Left lung (tissue), 10 donors: ENCODE results near the gene MTA1. TPM values are rescaled to one million over a fixed set of nuclear protein-coding genes. Genes with fewer than 3 reads are reported as not detected.

ENCODE experiments used
- ATAC-seq: fragments of 200-7000 bp; cut with Tn5 transposase; one replicate; pipeline ENCODE4 v1.9.1; 2020; ENCODE audit warnings: moderate library complexity
- DNase-seq, 4 donors: peaks; one replicate each; pipeline ENCODE4 v3.0.0-alpha.2; 2013 to 2020
- H3K27ac ChIP-seq, 2 donors: fragments of 200-600 bp; sonication (generic) in 1 of 2; one replicate each; pipeline versions ENCODE4 v1.5.0 to v1.8.0; 2020 to 2021
- H3K27me3 ChIP-seq, 2 donors: fragments of 200-600 bp; sonication (generic) in 1 of 2; one replicate each; pipeline versions ENCODE4 v1.5.0 to v1.8.0; 2020 to 2021
- H3K36me3 ChIP-seq, 2 donors: fragments of 200-600 bp; sonication (generic) in 1 of 2; one replicate each; pipeline versions ENCODE4 v1.5.0 to v1.8.0; 2020 to 2021
- H3K4me1 ChIP-seq, 2 donors: fragments of 200-600 bp; one replicate each; pipeline ENCODE4 v1.8.0; 2021
- H3K4me3 ChIP-seq, 2 donors: fragments of 200-600 bp; sonication (generic) in 1 of 2; one replicate each; pipeline versions ENCODE4 v1.5.0 to v1.8.0; 2020 to 2021; ENCODE audit warnings: mild to moderate bottlenecking in 1 of 2
- H3K9me3 ChIP-seq, 2 donors: fragments of 200-600 bp; sonication (generic) in 1 of 2; one replicate each; pipeline versions ENCODE4 v1.5.0 to v1.8.0; 2020 to 2021
- CTCF ChIP-seq, 2 donors: fragments of 200-600 bp; sonication (generic) in 1 of 2; IDR thresholded peaks; one replicate each; pipeline versions ENCODE4 v1.5.0 to v1.8.0; 2021; ENCODE audit warnings: antibody characterized with exemption in 2 of 2
- intact Hi-C, 2 donors: fragments of 100-400 bp; cut with DNase I; formaldehyde crosslinking; loops; one replicate each; pipeline versions ENCODE4 v1.11.2 to v1.14.2; 2022
- polyA plus RNA-seq, 6 donors: library from polyadenylated mRNA; unstranded; fragments of 120-200 nt; gene quantifications; one replicate each; pipeline ENCODE4 v1.2.1, GENCODE V29; 2013; ENCODE audit not compliant: insufficient read length in 6 of 6
- total RNA-seq, 2 donors: library from RNA; stranded (reverse); fragmentation: NEBNext Ultra II Directional; extraction: Animal tissue kit (Norgen Biotek cat#: 25700); gene quantifications; one replicate each; pipeline ENCODE4 v1.2.1, GENCODE V29; 2021
- donor health status: DM: no; HTN: yes; CAD: no.
- donor health status: DM: no; HTN: no; CAD: no.

Gene MTA1
- total and polyA plus RNA-seq, 8 donors = 60.6 to 165 (median 118) TPM

- no peak for TF ChIP-seq CTCF (IDR thresholded peaks at IDR 0.05)
- ATAC-seq (no peak), DNase-seq (peak in 2 of 4 donors; percentile 10 to 35)
- Histone ChIP-seq H3K27ac (no peak overlapping the region), H3K36me3 (no peaks in the 10 kb centered on the region), H3K27me3 (peaks cover 4 to 65% of the 10 kb centered on the region in 2 donors), H3K4me1 (no peaks in the 10 kb centered on the region), H3K9me3 (no peaks in the 10 kb centered on the region), H3K4me3 (no peak overlapping the region)
- intact Hi-C loops = no loop called here
These were observed 89.0 kb downstream of the MTA1 start for GRCh38 chr14:105508601-105509000.

- Histone ChIP-seq H3K27ac (no peak overlapping the region), H3K9me3 (no peaks in the 10 kb centered on the region), H3K27me3 (peaks cover 0 to 45% of the 10 kb centered on the region in 2 donors), H3K4me1 (no peaks in the 10 kb centered on the region), H3K4me3 (no peak overlapping the region), H3K36me3 (no peaks in the 10 kb centered on the region)
- intact Hi-C loops = no loop called here
- no peak for DNase-seq
- ATAC-seq = no peak
- no peak for TF ChIP-seq CTCF (IDR thresholded peaks at IDR 0.05)
These were observed 97.5 kb downstream of the MTA1 start for GRCh38 chr14:105517096-105517495.

- peaks cover 0 to 41% of the 10 kb centered on the region in 2 donors for H3K27me3 ChIP-seq
- H3K4me1 ChIP-seq = no peaks in the 10 kb centered on the region
- H3K4me3 ChIP-seq = no peak overlapping the region
- no peaks in the 10 kb centered on the region for H3K36me3 ChIP-seq
- TF ChIP-seq CTCF (IDR thresholded peaks at IDR 0.05) = no peak
- DNase-seq (peak in 1 of 4 donors; percentile 1), ATAC-seq (no peak)
- H3K9me3 ChIP-seq = no peaks in the 10 kb centered on the region
- intact Hi-C loops = no loop called here
- no peak overlapping the region for H3K27ac ChIP-seq
These were observed 100.5 kb downstream of the MTA1 start for GRCh38 chr14:105519946-105520698.

Other genes with a start within 250 kb of the MTA1 start
- 10 to 100 TPM; 52.5 to 77.5 TPM for gene NUDT14, start 238.5 kb upstream of the MTA1 start, total RNA-seq
- 10 to 100 TPM; 22.4 to 45.5 (median 29.9) TPM for gene NUDT14, start 238.5 kb upstream of the MTA1 start, polyA plus RNA-seq
- gene BTBD6, start 171.3 kb upstream of the MTA1 start, total RNA-seq = 10 to 100 TPM; 45.4 to 52.6 TPM
- 10 to 100 TPM; 32.7 to 43.6 (median 39.1) TPM for gene BTBD6, start 171.3 kb upstream of the MTA1 start, polyA plus RNA-seq
- gene BRF1, start 118.8 kb upstream of the MTA1 start, total RNA-seq = 10 to 100 TPM; 32.7 to 33.6 TPM
- 10 to 100 TPM; 33.4 to 45.1 (median 35.2) TPM for gene BRF1, start 118.8 kb upstream of the MTA1 start, polyA plus RNA-seq
- gene PACS2, start 105.1 kb upstream of the MTA1 start, total RNA-seq = 10 to 100 TPM; 69.7 to 77.2 TPM
- gene PACS2, start 105.1 kb upstream of the MTA1 start, polyA plus RNA-seq = 10 to 100 TPM; 64.6 to 99.3 (median 75.4) TPM
- gene TEX22, start 21.3 kb upstream of the MTA1 start, total RNA-seq = 1 to 10 TPM; 1.7 to 3.0 TPM
- 1 to 10 TPM in 5 of 6 donors, under 1 TPM in 1; 0.96 to 2.7 (median 1.3) TPM for gene TEX22, start 21.3 kb upstream of the MTA1 start, polyA plus RNA-seq
- 100 to 1,000 TPM; 172 to 224 TPM for gene CRIP2, start 55.0 kb downstream of the MTA1 start, total RNA-seq
- gene CRIP2, start 55.0 kb downstream of the MTA1 start, polyA plus RNA-seq = 100 to 1,000 TPM; 143 to 229 (median 181) TPM
- 100 to 1,000 TPM; 171 to 281 TPM for gene CRIP1, start 67.1 kb downstream of the MTA1 start, total RNA-seq
- gene CRIP1, start 67.1 kb downstream of the MTA1 start, polyA plus RNA-seq = 100 to 1,000 TPM in 2 of 6 donors, 10 to 100 TPM in 4; 71.5 to 141 (median 83.9) TPM
- 10 to 100 TPM; 12.8 to 16.8 TPM for gene TEDC1, start 71.4 kb downstream of the MTA1 start, total RNA-seq
- gene TEDC1, start 71.4 kb downstream of the MTA1 start, polyA plus RNA-seq = 10 to 100 TPM in 1 of 6 donors, 1 to 10 TPM in 5; 5.9 to 11.4 (median 7.3) TPM
- 1 to 10 TPM; 2.4 to 3.0 TPM for gene TMEM121, start 106.8 kb downstream of the MTA1 start, total RNA-seq
- gene TMEM121, start 106.8 kb downstream of the MTA1 start, polyA plus RNA-seq = 1 to 10 TPM; 2.7 to 5.4 (median 3.3) TPM